HepG2 (cell line): ENCODE data around the gene ANTXR1. TPM values are rescaled to one million over a fixed set of nuclear protein-coding genes. Genes with fewer than 3 reads are reported as not detected.

Source experiments
- ARHGAP35 ChIP-seq: sonication (generic); formaldehyde crosslinking; IDR thresholded peaks from 2 replicates; pipeline ENCODE4 v1.9.0; 2022; ENCODE audit warnings: mild to moderate bottlenecking, inconsistent platforms, moderate library complexity, missing genetic modification reagents, borderline replicate concordance
- ARID2 ChIP-seq: sonication (generic); formaldehyde crosslinking; IDR thresholded peaks from 2 replicates; pipeline ENCODE4 v1.8.1; 2022; ENCODE audit warnings: mild to moderate bottlenecking, missing genetic modification reagents, borderline replicate concordance
- HDAC2 ChIP-seq: sonication (generic); formaldehyde crosslinking; IDR thresholded peaks from 2 replicates; pipeline ENCODE4 v1.4.0; 2020; ENCODE audit warnings: missing genetic modification reagents
- HNF4A ChIP-seq: sonication (generic); formaldehyde crosslinking; IDR thresholded peaks from 2 replicates; pipeline ENCODE4 v1.4.0; 2020; ENCODE audit warnings: missing genetic modification reagents
- NCOR1 ChIP-seq: fragments of 200-600 bp; sonication (generic); IDR thresholded peaks from 2 replicates; pipeline ENCODE4 v1.7.0; 2017; ENCODE audit warnings: antibody characterized with exemption, low read length, borderline replicate concordance
- NR3C1 ChIP-seq: sonication (generic); formaldehyde crosslinking; IDR thresholded peaks from 2 replicates; pipeline ENCODE4 v1.4.0; 2020; ENCODE audit warnings: missing genetic modification reagents
- REXO4 ChIP-seq: sonication (generic); formaldehyde crosslinking; IDR thresholded peaks from 2 replicates; pipeline ENCODE4 v1.8.0; 2022; ENCODE audit warnings: missing genetic modification reagents, mild to moderate bottlenecking, borderline replicate concordance
- polyA plus RNA-seq, 8 experiments: library from polyadenylated mRNA; depleted of rRNA in 3 of 8; stranded (reverse) in 7 of 8; unstranded in 1 of 8; fragments of >200 nt; fragmentation: Illumina TruSeq in 4 of 8; extraction: Trizol in 4 of 8; gene quantifications; 2 replicates each; pipeline versions ENCODE4 v1.2.1 to v1.2.3, GENCODE V29; 2011 to 2016; ENCODE audit warnings: low read depth in 4 of 8, missing spikeins in 1 of 8, mixed read lengths in 1 of 8; ENCODE audit not compliant: insufficient read depth in 1 of 8
- total RNA-seq, 5 experiments: library from RNA; depleted of rRNA; stranded (reverse); fragments of >200 nt; fragmentation: Illumina TruSeq; extraction: Trizol; gene quantifications; 2 replicates each; pipeline ENCODE4 v1.2.3, GENCODE V29; 2016; ENCODE audit warnings: low read depth in 1 of 5
- TF ChIP-seq, protein P1 (sequence below), 2 experiments: sonication (generic) in 1 of 2; formaldehyde crosslinking in 1 of 2; IDR thresholded peaks; 2 replicates each; pipeline versions ENCODE4 v1.5.1 to v1.6.1; 2011 to 2020; ENCODE audit warnings: borderline replicate concordance in 1 of 2, low read depth in 1 of 2, low read length in 1 of 2, mild to moderate bottlenecking in 1 of 2, missing genetic modification reagents in 1 of 2, moderate library complexity in 1 of 2
- TF ChIP-seq, protein P2 (sequence below): sonication (generic); formaldehyde crosslinking; IDR thresholded peaks from 2 replicates; pipeline ENCODE4 v1.5.0; 2020; ENCODE audit warnings: mild to moderate bottlenecking, missing genetic modification reagents
- TF ChIP-seq, protein P3 (sequence below): sonication (generic); formaldehyde crosslinking; IDR thresholded peaks from 2 replicates; pipeline ENCODE4 v1.4.0; 2020; ENCODE audit warnings: missing genetic modification reagents
- TF ChIP-seq, protein P4 (sequence below): sonication (generic); formaldehyde crosslinking; IDR thresholded peaks from 2 replicates; pipeline ENCODE4 v1.5.0; 2020; ENCODE audit warnings: mild to moderate bottlenecking, missing genetic modification reagents, borderline replicate concordance
- TF ChIP-seq, protein P5 (sequence below): sonication (generic); formaldehyde crosslinking; IDR thresholded peaks from 2 replicates; pipeline ENCODE4 v1.5.0; 2020; ENCODE audit warnings: mild to moderate bottlenecking, missing genetic modification reagents, borderline replicate concordance

The ANTXR1 gene
- total and polyA plus RNA-seq, 2 of the 13 experiments (the other 11 are each of a cell fraction or from before 2014, with no cell fraction given), result 4.5 to 12.7 TPM

DNA sequence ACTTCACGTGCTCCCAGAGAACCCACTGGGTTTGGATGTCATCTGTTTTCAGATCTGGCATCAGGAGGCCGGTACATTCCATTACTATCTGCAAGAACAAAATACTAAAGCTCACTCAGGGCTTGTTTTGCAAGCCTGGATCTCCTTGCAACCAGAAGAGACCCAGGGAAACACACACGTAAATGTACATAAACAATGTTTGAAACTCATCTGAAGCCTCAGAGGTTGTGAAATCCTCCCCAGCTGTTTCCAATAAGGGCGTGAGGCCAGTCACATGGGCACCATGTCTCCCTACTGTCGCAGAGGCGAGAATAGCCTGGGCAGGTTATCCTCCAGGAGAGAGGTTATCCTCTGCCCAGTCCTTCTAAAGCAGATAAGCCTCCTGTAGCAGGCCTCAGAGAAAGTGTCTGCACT, 187.1 kb downstream of the ANTXR1 start (continued):
- TF ChIP-seq, protein P1, sequence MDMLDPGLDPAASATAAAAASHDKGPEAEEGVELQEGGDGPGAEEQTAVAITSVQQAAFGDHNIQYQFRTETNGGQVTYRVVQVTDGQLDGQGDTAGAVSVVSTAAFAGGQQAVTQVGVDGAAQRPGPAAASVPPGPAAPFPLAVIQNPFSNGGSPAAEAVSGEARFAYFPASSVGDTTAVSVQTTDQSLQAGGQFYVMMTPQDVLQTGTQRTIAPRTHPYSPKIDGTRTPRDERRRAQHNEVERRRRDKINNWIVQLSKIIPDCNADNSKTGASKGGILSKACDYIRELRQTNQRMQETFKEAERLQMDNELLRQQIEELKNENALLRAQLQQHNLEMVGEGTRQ (IDR thresholded peaks at IDR 0.05; ENCODE audit: low read depth, low read length), result peak; percentile 72
- TF ChIP-seq, protein P1 (CRISPR knock-in tag; IDR thresholded peaks at IDR 0.05; ENCODE audit: borderline replicate concordance), result peak; percentile 82; the same call in 1 of the 2 replicates
- TF ChIP-seq ARHGAP35 (CRISPR knock-in tag) (no peak), NCOR1 (no peak), HDAC2 (CRISPR knock-in tag) (peak; percentile 69; the same call in 1 of the 2 replicates), REXO4 (no peak), HNF4A (CRISPR knock-in tag) (peak; percentile 29; the same call in 1 of the 2 replicates), NR3C1 (CRISPR knock-in tag) (no peak), ARID2 (CRISPR knock-in tag) (no peak)
- TF ChIP-seq, protein P2, sequence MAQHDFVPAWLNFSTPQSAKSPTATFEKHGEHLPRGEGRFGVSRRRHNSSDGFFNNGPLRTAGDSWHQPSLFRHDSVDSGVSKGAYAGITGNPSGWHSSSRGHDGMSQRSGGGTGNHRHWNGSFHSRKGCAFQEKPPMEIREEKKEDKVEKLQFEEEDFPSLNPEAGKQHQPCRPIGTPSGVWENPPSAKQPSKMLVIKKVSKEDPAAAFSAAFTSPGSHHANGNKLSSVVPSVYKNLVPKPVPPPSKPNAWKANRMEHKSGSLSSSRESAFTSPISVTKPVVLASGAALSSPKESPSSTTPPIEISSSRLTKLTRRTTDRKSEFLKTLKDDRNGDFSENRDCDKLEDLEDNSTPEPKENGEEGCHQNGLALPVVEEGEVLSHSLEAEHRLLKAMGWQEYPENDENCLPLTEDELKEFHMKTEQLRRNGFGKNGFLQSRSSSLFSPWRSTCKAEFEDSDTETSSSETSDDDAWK (CRISPR knock-in tag), result no peak
- TF ChIP-seq, protein P3, sequence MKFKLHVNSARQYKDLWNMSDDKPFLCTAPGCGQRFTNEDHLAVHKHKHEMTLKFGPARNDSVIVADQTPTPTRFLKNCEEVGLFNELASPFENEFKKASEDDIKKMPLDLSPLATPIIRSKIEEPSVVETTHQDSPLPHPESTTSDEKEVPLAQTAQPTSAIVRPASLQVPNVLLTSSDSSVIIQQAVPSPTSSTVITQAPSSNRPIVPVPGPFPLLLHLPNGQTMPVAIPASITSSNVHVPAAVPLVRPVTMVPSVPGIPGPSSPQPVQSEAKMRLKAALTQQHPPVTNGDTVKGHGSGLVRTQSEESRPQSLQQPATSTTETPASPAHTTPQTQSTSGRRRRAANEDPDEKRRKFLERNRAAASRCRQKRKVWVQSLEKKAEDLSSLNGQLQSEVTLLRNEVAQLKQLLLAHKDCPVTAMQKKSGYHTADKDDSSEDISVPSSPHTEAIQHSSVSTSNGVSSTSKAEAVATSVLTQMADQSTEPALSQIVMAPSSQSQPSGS (CRISPR knock-in tag), result 0 out of 2 replicates have a peak, but pooled peaks have one; percentile 18
- TF ChIP-seq, protein P4, sequence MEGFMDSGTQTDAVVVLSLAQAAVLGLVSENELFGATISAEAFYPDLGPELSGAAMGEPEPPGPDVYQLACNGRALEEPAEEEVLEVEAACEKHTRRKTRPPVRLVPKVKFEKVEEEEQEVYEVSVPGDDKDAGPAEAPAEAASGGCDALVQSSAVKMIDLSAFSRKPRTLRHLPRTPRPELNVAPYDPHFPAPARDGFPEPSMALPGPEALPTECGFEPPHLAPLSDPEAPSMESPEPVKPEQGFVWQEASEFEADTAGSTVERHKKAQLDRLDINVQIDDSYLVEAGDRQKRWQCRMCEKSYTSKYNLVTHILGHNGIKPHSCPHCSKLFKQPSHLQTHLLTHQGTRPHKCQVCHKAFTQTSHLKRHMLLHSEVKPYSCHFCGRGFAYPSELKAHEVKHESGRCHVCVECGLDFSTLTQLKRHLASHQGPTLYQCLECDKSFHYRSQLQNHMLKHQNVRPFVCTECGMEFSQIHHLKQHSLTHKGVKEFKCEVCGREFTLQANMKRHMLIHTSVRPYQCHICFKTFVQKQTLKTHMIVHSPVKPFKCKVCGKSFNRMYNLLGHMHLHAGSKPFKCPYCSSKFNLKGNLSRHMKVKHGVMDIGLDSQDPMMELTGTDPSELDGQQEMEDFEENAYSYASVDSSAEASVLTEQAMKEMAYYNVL (CRISPR knock-in tag), result no peak
- TF ChIP-seq, protein P5, sequence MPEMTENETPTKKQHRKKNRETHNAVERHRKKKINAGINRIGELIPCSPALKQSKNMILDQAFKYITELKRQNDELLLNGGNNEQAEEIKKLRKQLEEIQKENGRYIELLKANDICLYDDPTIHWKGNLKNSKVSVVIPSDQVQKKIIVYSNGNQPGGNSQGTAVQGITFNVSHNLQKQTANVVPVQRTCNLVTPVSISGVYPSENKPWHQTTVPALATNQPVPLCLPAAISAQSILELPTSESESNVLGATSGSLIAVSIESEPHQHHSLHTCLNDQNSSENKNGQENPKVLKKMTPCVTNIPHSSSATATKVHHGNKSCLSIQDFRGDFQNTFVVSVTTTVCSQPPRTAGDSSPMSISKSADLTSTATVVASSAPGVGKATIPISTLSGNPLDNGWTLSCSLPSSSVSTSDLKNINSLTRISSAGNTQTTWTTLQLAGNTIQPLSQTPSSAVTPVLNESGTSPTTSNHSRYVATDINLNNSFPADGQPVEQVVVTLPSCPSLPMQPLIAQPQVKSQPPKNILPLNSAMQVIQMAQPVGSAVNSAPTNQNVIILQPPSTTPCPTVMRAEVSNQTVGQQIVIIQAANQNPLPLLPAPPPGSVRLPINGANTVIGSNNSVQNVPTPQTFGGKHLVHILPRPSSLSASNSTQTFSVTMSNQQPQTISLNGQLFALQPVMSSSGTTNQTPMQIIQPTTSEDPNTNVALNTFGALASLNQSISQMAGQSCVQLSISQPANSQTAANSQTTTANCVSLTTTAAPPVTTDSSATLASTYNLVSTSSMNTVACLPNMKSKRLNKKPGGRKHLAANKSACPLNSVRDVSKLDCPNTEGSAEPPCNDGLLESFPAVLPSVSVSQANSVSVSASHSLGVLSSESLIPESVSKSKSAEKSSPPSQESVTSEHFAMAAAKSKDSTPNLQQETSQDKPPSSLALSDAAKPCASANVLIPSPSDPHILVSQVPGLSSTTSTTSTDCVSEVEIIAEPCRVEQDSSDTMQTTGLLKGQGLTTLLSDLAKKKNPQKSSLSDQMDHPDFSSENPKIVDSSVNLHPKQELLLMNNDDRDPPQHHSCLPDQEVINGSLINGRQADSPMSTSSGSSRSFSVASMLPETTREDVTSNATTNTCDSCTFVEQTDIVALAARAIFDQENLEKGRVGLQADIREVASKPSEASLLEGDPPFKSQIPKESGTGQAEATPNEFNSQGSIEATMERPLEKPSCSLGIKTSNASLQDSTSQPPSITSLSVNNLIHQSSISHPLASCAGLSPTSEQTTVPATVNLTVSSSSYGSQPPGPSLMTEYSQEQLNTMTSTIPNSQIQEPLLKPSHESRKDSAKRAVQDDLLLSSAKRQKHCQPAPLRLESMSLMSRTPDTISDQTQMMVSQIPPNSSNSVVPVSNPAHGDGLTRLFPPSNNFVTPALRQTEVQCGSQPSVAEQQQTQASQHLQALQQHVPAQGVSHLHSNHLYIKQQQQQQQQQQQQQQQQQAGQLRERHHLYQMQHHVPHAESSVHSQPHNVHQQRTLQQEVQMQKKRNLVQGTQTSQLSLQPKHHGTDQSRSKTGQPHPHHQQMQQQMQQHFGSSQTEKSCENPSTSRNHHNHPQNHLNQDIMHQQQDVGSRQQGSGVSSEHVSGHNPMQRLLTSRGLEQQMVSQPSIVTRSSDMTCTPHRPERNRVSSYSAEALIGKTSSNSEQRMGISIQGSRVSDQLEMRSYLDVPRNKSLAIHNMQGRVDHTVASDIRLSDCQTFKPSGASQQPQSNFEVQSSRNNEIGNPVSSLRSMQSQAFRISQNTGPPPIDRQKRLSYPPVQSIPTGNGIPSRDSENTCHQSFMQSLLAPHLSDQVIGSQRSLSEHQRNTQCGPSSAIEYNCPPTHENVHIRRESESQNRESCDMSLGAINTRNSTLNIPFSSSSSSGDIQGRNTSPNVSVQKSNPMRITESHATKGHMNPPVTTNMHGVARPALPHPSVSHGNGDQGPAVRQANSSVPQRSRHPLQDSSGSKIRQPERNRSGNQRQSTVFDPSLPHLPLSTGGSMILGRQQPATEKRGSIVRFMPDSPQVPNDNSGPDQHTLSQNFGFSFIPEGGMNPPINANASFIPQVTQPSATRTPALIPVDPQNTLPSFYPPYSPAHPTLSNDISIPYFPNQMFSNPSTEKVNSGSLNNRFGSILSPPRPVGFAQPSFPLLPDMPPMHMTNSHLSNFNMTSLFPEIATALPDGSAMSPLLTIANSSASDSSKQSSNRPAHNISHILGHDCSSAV (CRISPR knock-in tag), result no peak
